Activated CD4-positive, CD25-positive, alpha-beta regulatory T cell treated with anti-CD3 and anti-CD28 coated beads, Interleukin-2, amount 50 U/mL, for 72 hours (primary cell): ENCODE measurements around the gene RGS10.

Experiments
- DNase-seq: peaks from one replicate; pipeline ENCODE4 v3.0.0; 2021

RGS10 gene

GRCh38 chr10:119517235-119518141 is 25.0 kb downstream of the RGS10 start:
- peak; percentile 55 for DNase-seq

DNA sequence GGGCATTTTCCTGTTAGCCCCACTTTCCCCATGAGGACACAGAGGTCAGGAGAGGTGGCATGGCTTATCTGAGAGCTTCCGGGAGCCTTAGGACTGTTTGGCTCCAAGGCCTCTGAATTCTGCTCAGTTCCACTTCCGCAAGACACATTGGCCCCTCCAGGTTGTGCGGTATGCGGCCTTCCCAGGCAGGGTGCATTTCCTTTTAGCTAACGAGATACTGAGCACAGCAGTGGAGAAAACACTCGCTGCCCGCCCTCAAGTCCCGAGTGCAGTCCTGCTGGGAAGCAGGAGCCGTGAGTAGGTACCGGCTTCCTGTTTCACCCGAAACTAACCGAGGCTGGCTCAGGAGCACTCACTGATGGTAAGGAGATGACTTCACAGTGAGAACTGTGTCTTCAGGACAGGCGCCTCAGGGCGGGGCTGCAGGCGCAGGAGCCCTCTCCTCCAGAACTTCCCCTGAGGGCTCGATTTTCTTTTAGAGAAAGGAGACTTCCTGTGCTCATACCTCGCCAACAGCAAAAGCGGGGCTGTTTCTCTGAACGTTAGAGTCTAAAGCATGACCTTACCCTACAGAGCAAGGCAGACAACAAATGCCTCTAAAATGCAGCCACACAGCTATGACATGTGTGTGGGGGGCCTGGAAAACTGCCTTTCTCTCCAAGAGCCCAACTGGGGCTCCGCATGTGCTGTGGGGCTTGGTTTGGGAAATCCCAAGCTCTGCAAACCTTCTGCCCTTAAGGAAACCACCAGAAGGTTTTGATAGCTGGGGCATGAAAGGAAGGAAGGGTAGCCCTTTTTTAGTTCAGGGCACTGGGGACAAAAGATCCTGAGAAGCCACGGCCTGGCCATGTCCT is 25.9 kb downstream of the RGS10 start:
- peak; percentile 53 for DNase-seq

DNA sequence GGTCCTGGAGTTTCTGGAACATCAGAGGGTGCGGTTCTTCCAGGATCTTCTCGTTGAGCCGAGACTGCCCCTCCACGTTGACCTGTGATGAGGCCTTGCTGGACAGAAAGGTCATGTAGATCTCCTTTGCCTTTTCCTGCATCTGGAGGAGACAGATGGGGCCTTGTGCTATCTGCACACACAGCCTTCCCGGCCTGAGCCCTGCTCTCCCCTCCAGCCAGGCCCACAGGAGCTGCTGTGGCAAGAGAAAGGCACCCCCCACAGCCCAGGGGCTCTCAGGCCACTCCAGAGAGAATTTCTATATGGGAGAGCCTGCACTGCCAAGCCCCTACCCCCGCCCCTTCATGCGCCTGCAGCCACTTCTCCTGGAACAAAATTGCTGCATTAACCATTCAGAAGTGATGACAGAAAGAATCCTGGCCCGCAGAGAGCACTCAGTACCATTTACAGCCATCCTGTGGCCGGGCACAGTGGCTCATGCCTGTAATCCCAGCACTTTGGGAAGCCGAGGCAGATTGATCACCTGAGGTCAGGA is 26.9 kb downstream of the RGS10 start:
- no peak for DNase-seq

DNA sequence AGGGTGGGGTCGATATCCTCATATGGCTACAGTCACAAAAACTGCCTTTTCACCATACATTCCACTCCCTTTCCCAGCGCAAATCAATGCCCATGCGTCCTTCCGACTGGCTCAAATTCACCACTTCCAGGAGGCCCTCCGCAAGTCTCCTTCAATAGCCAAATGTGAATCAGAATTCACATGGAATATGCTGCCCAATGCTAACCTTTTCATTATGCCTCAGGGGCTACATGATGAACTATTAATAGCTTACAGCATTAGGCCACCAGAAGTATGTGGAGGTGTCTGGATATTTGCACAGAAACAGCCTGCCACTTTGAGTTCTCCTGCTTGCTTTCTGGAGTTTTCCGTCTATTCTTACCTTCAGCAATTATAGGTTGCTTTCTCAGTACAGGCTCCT is 27.7 kb downstream of the RGS10 start:
- DNase-seq, result no peak

DNA sequence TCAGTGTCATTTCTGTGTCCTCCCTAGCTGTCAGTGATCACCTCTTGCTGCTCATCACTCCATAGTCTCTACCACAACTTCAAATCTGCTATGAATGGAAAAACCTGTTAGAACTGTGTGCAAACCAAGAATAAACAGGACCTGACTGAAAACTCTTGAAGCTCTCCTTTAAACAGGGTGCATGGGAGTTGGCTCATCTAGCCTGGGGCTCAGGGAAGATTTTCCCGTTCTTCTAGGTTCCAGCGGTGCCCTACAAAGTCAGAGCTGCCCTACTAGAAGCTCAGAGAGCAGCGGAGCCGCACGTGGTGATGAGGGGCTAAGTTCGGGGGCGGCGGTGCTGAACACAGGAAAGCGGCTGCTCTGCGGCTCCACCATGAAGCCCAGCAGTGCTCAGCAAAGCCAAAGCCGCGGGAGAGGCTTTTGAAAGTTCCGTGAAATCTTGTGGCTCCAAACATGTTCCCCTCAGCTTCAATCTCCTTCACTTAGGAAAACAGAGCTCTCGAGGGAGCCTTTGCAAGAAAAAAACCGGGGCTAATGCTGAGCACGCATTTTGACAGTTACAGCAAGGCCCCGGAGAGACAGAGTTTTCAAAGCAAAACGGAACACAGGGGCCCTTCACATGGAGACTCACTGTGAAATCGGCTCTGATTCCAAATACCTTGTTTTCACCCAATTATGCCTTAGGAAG is 30.5 kb downstream of the RGS10 start:
- no peak for DNase-seq

- DNase-seq, result no peak
Observed at GRCh38 chr10:119509909-119510451, 32.5 kb downstream of the RGS10 start.

GRCh38 chr10:119507115-119507514 is 35.4 kb downstream of the RGS10 start:
- DNase-seq, result no peak

DNA sequence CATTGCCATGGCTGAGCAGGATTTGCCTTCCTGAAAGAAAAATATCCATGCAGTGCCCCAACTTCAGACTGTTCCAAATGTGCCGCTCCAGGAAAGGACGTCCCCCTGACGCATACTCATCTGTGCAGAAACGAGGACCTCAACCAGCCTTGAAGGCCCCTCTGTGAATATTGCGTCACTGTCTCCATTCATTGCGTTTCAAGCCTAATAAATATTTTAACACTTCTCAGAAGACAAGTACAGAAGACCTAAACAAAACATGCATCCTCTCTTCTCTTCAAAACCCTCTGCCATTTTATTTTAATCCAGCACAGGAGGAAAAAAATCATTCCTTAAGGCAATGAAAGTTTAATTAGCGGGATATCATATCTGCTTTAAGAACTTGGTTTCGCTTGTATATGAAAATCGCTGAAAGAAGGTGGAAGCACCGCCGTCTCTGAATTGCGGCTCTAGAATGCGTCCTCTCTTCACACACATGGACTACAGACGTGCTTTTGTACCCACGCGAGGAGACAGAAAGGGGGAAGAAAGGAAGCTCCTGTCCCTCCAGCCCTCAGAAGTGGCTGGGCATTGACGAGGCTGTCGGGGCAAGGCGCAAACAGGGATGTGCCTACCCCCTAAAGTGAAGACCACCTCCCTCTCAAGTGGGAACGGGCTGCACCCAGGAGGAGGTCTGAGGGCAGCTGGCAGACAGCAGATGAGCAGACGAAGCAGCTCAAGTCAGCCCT is 36.8 kb downstream of the RGS10 start:
- DNase-seq, result no peak

DNA sequence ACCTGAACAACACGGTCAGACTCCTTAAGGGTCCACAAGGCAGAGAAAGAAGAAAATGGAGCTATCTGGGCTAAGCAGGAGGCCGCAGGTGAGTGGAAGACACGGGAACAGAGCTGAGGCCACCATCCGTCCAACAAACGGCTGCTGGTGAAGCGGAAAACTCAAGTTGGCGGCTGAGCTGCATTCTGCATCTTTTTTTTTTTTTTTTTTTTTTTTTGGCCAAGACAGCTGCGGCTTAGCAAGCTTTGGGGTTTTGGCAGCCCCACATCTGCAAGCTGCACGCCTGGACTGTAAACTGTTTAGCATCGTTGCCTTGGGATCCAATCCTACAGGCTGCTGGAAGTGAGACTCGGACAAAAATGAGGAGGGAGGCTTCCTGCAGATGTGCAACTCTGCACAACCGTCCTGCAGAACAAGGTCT is 37.4 kb downstream of the RGS10 start:
- DNase-seq, result no peak

- DNase-seq, result no peak
Observed at GRCh38 chr10:119504651-119505050, 37.9 kb downstream of the RGS10 start.

GRCh38 chr10:119503821-119504220 is 38.7 kb downstream of the RGS10 start:
- no peak for DNase-seq

DNA sequence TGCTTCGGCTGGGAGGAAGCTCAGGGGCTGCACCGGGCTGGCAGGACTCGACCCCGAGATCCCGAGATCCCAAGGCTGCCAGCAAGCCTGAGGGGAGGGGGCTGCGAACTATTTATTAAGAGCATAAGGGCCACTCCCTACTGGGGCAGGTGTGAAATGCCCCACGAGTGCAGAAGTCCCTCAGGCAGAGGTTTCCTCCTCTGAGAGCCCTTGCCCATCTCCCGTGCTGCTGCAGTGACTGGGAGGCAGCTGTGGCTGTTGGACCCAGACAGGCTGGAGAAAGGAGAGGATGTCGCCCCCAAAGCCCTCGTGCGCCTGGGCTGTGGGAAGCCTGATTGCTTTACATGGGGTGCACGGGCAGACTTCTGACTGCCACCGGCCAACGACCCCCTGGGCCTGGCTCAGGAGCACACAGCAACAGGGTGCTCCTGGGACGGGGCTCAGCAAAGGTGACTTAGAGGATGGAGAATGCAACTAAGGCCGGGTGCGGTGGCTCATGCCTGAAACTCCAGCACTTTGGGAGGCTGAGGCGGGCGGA is 39.8 kb downstream of the RGS10 start:
- no peak for DNase-seq

DNA sequence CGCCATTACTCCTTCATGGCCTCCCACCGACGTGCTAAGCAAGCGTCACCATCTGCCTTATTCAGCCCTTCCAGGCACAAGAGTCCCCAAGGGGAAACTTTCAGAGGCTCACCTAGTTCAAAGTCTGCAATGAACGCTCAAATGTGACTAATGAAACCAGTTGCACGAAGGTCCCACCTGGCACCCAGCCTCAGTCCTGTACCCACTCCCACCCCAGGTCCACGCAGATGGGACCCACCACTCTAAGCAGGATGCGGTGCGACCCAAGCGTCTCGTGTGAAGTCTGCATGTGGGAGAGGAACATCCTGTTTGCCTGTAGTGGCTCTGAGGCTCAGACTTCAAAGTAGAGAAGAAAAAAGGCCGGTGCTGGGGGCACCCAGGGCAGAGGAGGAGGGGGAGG is 40.3 kb downstream of the RGS10 start:
- peak; percentile 72 for DNase-seq

DNA sequence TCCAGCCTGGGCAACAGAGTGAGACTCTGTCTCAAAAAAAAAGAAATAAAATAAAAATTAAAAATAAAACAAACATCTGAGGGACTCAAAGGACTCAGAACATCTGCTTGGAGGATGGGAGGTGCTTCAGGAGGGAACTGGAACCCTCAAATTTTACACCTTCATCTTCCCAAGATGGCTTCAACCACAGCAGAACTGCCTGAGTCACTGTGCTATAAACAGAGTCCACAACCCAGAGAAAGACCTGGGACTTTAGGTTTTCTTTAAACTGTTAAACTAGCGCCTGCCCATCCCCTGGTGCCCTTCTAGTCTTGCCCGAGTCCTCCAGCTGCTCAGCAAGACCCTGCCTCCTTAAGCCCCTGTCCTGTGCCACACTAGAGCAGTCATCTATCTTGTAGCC is 40.8 kb downstream of the RGS10 start:
- no peak for DNase-seq

GRCh38 chr10:119500821-119501220 is 41.7 kb downstream of the RGS10 start:
- no peak for DNase-seq

DNA sequence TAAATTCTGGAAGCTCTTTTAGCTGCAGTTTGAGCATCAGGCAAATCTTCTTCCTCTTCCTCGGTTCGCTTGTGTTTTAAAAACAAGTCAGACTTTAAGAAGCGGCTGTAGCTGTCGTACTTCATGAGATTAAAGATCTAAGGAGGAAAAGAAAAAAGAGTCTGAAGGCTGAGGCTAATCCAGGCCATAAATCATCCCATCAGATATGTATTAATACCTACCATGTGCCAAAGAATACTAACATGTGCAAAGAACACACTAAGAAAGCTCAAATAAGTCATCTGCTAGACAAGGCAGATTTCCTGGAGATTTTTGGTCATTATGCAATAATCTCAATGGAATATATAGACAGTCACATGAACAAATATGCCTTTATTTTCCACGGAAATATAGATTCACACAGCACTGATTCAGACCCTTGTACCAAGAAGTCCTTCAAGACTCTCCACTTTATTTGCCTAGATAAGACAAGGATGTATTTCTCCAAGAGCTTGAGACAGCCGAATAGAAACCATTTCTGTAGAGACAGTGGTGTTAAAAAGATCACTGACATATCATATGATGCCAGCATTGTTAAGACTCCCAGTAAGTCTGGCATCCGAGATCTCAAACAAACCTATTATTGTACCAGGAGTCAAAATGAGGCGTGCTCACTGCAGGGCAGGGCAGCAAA is 42.3 kb downstream of the RGS10 start:
- DNase-seq, result no peak

DNA sequence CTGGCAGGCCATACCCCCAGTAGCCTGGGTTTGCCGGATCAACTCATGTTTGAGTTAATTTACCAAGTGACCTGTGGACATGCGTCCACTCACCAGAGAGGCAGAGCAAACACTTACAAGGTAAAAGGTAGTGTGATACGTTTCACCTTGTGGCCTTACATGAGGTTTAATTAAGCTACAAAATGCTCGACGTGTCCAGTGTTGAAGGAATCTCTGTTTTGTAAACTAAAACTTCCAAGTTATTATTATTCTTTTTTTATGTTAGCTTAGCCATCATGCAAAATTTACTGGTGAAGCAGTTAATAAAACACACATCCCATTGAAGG is 42.9 kb downstream of the RGS10 start:
- no peak for DNase-seq

DNA sequence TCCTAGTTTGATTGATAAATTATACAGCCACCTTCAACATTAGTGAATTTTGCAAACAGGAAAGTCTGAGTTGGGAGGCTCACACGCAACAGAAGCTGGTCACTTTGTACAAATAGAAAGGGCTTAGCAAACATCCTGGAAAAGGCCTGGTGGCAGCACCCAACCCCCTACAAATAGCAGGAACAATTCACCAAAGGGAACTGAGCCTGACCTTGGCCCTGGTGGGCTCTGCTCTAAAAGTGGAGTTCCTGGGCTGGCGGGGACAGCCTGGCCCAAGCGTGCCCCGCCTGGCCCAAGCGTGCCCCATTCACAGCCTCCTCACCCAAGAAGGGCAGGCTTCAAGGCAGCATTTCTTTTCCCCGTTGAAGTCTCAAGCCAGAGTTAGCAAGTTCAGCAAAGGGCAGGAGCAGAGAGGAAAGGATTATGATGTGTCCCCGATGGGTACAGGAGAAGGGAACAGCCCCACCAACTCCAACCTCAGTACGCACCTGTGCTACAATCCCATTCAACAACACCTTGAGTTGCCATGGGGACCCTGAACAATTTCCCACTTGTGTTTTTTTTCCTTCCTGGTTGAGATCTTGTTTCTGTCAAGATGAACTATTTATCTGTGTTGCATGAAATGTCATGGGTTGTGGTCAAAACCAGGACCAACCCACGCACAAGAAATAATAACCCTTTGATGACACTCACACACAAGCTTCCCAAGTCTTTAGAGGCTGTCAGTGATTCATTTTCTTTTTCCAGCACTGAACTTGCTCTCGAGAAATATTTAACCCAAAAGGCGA is 43.4 kb downstream of the RGS10 start:
- no peak for DNase-seq

- no peak for DNase-seq
Observed at GRCh38 chr10:119497243-119497642, 45.3 kb downstream of the RGS10 start.

GRCh38 chr10:119496273-119496672 is 46.2 kb downstream of the RGS10 start:
- peak; percentile 65 for DNase-seq
